NCI-H510A treated with DMSO at 0.1 percent for 48 hours (cell line): ENCODE data around the gene C15orf39.
"Not testable (repeated sequence)": the region's sequence is repeated elsewhere in the genome, so short reads cannot be mapped to it uniquely, and the experiment has no call there.

Experiments
- DNase-seq: peaks from one replicate; lab custom pipeline; 2025; lab: John Stamatoyannopoulos, UW

C15orf39 gene

DNA sequence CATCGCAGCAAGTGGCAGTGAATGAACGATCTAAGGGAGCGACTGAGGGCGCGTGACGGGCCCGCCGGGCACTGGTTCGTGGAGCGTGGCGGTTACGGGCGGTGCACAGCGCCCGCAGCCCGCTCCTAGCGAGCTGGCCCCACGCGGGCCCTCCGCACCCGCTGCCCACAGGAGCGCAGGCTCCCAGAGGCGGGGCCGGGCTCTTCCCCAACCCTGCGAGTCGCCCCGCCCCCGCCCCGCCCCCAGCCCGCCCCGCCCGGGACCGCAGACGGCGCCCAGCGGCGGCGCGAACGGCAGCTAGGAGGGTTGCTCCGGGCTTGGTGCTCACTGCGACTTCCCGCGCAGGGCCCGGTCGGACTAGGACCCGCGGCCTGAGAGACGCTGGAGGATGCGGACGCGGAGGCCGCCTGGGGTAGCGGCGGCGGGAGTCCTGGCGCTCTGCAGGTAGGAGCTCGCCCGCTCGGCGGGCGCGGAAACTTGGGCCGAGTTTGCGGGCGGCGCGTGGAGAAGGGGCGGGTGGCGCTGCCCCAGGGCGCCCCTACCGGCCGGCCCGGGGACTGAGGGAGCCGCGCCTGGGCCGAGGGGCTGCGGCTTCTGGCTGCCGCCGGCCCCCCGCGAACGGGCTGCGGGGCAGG lies at the start of gene C15orf39:
C15orf39 (plus strand) TSS at position 267 of the 635 bp plus-strand sequence. CDS start 4,167 bp downstream, outside the sequence.
- DNase-seq, result peak; percentile 64

- no peak for DNase-seq
Measured at GRCh38 chr15:75152382-75153079, 49.2 kb upstream of the C15orf39 start.

GRCh38 chr15:75153087-75153486 lies 48.6 kb upstream of the C15orf39 start:
- no peak for DNase-seq

DNA sequence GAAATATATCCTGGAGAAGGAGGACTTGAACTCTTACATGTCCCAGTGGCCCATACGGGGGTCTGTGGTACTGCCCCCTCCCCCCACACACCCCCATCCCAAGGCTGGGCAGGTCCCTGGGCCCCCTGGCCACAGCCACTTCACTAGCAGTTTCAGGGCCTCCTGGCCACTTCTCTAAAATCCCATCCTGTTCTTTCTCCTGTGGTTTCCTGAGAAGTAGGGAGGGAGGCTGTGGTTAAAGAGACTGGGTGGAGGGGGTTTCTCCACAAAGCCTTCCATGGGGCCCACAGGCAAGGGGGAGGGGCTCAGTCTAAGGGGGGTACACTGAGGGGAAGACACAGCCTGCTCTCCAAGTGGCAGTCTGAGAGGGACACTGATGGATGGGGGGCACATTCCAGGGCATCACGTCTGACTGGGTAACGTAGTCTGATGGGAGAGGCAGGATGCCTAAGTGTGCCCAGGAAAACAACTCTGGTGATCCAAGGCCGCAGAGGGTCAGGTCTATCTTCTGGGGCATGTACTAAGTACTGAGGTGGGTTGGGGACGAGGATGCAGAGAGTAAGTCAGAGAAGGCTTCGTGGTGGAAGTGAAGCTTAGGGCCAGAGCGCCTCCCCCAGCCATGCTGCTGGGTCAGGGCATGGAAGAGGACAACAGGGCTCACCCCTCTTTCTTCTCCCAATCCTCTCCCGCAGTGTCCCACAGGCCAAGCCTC lies 48.0 kb upstream of the C15orf39 start:
- no peak for DNase-seq

DNA sequence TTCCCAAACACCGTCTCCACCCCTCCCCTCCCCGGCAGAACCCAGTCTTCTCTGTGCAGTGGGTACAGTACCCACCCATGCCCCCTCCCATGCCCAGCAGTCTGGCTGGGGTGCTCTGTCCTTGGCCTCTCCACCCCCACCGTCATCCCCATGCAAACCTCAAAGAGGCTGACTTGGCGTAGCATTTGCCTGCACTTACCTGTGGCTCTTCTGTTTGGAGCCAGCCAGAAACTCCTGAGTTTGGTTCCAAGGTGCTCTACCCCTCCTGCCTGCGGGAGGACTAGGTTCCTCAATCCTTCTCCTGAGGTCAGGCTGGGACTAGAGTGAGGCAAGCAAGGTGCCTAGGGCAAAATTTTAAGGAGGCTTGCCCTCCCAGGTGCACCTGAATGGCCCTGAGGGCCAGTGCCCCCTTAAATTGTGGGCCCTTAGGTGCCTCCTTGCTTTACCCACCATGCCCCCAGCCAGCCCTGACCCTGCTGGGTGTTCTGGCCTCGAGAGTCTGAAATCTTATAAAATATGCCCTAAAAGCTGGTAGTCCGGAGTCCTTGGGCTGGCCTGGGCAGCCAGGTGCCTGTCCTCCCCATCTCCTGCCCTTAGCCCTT lies 47.1 kb upstream of the C15orf39 start:
- DNase-seq, result no peak

GRCh38 chr15:75156326-75157215 lies 45.1 kb upstream of the C15orf39 start:
- no peak for DNase-seq

DNA sequence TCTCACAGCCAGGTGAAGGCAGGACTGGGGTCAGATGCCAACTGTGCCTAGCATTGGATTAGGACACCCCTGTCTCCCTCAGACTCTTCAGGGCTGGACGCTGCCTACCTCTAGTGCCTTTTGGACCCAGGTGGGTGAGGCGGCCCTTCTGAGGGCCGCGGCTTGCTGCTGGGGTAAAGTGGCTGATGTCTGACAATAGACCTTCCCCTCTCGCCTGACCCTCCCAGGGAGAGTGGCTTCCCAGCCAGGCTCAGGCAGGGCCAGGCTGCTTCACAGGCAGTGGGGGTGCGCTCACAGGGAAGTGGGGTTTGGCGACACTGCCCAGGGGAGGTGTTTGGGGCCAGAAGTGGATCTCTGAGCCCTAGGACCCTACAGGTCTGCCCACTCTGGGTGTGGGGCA lies 43.3 kb upstream of the C15orf39 start:
- DNase-seq, result no peak

DNA sequence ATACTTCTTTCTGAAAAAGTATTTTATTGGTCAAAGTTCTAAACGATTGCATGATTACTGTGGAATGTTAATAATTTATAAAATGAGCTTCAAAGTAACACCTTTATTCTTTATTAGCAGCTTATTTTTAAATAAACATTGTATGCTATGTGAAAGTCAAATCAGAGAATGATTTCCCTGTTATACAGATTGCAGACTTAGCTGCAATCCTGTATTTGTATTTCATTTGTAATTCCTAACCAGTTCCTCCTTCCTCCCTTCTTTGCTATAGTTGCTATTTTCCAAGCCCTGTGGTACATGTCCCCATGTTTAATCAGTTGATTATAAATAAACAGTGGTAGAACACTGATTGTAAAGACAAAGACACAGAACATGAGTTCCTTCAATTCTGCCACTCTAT lies 42.4 kb upstream of the C15orf39 start:
- no peak for DNase-seq

DNA sequence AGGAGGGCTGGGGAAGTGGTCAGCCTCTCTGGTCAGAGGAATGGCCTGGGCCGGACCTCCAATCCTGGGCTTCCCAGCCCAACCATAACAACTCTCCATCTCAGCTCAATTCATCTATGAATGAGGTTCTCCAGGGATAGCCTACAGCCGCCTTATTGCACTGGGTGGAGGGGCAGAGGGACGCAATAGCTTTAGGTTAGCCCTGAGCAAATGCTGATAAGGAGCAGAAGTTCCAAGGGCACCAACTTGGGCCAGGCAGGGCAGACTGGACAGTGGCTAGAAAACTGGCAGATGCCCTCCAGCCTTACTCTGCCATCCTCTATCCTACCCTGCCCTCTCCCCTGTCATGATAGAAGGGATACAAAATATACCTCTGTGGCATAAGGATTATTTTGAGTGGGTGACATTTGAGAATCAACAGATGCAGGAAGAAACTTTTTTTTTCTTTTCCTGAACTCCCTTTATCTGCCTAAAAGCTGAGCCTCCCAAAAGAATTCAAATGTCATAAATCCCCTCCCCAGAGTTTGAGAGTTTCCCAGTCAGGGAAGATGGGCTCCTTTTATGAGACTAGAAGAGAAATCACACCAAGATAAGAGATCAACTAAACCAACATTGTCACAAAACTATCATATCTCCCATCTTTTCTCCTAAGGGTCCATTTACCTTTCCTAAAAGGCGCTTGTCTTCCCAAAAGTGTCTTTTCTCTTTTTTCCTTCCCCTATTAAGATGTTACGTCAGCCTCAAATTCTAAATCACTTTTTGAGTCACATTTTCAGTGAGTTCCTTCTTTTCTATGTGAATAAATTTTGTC lies 40.4 kb upstream of the C15orf39 start:
- no peak for DNase-seq

- DNase-seq, result no peak
Measured at GRCh38 chr15:75161917-75162414, 39.7 kb upstream of the C15orf39 start.

GRCh38 chr15:75163150-75163564 lies 38.5 kb upstream of the C15orf39 start:
- DNase-seq, result no peak

DNA sequence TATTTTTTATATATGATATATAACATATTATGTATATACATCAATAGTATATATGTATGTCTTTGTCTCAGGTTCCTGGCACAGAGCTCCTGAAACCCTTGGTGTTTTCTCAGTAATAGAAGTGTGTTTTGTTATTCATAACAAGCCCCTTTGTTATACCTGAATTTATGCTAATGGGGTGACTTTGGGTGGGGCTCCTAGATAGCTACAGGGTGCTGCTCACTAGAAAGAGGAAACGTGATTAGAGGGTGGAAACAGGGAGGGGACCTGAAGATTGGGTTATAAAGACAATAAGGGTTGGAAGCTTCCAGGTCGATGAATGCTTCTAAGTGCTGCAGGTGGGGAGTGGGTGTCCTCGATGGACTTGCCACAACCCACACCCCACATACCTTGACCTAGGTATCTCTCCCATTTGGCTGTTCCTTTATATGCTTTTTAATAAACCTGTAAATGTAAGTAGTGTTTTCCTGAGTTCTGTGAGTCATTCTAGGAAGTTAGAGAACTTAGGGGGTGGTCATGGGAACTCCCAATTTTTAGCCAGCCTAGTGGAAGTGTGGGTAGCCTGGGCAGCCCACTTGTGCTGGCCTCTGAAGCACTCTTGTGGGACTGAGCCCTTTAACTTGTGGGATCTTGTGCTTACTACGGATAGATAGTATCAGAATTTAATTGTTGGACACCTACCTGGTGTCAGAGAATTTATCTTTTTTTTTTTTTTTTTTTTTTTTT lies 36.9 kb upstream of the C15orf39 start:
- no peak for DNase-seq

- DNase-seq, result not testable (repeated sequence)
Measured at GRCh38 chr15:75166489-75167063, 35.1 kb upstream of the C15orf39 start.

DNA sequence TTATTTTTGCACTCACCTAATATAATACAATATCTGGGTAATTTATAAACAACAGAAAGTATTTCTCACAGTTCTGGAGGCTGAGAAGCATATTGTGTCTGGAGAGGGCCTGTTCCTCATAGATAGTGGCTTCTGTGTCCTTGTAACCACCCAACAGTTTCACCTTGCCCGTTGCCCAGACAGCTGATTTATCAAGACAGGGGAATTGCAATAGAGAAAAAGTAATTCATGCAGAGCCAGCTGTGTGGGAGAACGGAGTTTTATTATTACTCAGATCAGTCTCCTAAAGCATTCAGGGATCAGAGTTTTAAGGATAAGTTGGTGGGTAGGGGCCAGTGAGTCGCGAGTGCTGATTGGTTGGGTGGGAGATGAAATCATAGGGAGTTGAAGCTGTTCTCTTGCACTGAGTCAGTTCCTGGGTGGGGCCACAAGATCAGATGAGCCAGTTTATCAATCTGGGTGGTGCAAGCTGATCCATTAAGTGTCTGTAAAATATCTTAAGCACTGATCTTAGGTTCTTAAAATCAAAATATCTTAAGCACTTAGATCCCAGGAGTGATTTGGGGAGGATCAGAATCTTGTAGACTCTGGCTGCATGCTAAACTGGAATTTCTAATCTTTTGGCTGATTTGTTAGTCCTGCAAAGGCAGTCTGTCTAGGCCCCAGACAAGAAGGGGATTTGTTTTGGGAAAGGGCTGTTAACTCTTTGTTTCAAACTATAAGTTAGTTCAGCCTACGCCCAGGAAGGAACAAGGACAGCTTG lies 33.9 kb upstream of the C15orf39 start:
- no peak for DNase-seq

DNA sequence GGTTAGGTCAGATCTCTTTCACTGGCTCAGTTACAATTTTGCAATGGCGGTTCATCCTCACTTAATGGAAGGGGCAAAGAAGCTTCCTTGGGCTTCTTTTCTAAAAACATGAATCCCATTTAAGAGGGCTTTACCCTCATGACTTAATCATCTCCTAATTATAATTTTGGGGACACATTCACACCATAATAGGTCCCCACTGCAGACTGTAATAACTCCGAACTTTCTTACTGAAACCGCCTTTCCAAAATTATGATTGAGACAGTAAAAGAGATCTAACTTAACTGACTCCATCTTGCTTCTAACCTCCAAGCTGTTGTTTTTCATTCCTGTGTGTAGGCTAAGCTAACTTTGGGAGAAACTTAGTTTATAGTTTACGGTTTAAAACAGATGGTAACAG lies 33.3 kb upstream of the C15orf39 start:
- no peak for DNase-seq

GRCh38 chr15:75170203-75170602 lies 31.5 kb upstream of the C15orf39 start:
- no peak for DNase-seq

DNA sequence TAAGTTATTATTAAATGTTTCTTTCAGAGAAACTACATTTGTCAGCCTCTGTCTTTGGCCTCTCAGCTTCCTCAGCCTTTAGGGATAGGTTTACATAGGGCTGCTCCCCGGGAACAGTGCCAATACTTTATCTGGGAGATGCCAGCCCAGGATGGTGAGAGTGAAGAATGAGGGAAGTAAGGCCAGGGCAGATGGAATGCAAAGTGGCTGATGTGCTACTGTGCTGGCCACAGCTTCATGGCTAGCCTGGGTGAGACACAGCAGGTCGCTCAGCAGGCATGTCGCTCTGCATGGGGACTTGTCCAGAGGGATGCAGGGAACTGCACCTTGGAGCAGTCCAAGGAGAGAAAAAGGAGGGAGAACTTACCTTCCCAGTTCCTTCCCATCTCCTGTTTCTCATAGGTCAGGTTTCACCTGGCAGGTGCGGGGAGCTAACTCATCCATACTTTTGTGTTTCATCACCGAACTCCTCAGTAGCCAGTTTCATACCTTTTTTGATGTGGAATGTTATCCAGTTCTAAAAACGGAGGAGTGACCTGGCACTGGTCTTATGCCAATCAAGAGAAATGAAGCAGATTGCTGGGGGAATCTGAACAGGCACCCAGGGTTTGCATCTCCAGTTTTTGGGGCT lies 30.9 kb upstream of the C15orf39 start:
- DNase-seq, result peak; percentile 33

DNA sequence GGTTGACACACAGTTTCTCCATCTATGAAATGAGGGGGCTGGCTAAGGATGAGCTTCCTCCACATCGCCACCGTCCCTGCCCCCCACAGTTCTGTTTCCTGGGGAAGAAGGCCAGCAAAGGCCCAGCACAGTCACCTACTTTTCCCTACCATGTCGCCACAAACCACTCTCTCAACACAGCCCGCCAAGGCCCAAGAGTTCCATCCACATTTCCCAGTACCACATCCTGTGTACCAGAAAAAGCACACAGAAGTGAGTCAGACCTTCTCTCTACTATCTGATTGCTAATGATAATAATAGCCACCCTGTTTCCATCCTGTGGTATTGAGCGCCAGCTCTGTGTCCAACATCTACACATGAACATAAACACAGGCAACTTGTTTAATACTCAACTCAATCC lies 30.3 kb upstream of the C15orf39 start:
- no peak for DNase-seq
